Measurements from ENCODE around the gene TIMP4.

DNA sequence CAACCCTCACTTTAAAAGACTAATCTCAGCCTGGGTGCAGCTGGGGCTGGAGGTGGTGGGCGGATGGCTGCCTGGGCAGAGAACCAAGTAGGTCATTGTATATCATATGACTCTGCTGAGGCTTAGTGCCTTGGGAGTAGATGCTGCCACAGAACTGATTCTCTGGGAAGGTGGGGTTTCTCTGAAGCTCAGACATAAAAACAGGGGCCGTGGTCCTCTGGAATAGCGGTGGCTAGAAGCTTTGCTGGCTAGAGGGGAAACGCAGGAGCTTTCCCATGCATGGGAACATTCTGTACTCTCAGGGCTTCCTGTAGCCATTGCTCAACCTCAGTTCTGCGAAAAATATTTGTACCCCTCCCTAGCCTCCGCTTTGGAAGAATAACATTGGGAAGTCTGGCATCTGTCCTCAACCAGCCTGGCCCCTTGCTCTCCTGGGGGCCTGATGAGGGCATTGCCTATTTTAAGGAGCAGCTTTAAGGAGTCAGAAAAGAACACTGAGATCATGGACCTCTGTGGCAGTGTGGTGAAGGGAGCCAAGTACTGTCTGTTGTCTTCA is 14.7 kb downstream of the TIMP4 start:
- TF ChIP-seq POLR2A (IDR thresholded peaks at IDR 0.05; ENCODE audit: low read length) (no peak), GATA1 (IDR thresholded peaks at IDR 0.05; ENCODE audit: low read depth, low read length) (no peak)
